GM18861 (cell line): ENCODE measurements around the gene WDR48.
A peak's percentile ranks its signal among the peaks of the same experiment; 100 is the strongest.

Experiments
- ATAC-seq: cut with Tn5 transposase; IDR thresholded peaks from one replicate; pipeline ENCODE4 v1.9.1; 2021; ENCODE audit not compliant: unreplicated experiment

WDR48 gene

GRCh38 chr3:39063143-39063542 lies 11.3 kb downstream of the WDR48 start:
- no peak for ATAC-seq

- ATAC-seq = no peak
These were observed 12.8 kb downstream of the WDR48 start for GRCh38 chr3:39064646-39065045.

DNA sequence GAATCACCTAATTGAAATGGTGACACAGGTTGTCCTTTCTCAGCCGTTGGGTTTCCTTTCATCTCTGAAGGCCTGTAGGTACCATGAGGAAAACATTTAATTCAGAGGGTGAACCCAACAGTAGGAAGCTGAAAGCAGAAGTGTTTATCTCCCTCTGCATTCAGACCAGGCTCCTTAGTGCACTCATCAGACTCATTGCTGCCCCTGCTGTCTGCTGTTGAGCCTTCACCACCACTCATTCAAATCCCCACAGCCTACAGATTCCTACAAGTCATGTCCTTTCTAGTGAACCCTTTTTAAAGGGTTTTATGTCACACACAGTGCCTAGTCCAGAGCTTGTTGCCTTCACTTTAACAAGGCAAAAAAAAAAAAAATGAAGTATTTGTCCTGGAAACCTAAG lies 13.4 kb downstream of the WDR48 start:
- ATAC-seq = peak; percentile 95

- ATAC-seq = no peak
These were observed 15.5 kb downstream of the WDR48 start for GRCh38 chr3:39067286-39067685.

DNA sequence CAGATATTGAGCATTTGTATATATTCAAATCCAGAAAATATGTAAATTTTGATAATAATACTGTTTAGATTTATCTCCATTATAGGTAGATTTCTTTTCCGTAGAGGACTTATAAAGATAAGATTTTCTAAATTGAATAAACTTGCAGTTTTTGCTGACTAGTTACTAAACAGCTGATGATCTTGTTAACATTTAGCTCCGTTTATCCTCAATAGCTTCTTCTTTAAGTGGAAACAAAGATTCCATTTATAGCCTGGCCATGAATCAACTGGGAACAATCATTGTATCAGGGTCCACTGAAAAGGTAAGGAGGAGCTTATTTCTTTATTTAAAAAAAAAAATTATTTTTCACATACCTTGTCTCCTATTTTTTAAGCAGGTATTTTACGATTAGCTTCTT lies 16.7 kb downstream of the WDR48 start:
- ATAC-seq = no peak

DNA sequence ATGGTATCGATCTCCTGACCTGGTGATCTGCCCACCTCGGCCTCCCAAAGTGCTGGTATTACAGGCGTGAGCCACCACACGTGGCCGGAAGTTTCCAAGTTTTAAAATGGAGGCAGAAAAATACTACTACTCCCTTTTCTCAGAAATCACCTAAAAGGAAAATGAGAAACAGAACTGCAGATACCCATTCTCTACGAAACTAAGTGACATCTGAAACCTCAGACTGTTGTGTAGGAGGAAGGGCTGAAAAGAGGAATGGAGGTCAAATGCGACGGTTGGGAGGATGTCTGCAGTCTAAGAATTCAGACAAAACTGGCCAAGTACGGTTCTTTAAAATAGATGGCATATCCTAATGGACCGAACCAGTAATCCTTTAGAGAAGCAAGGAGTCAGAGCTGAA lies 24.1 kb downstream of the WDR48 start:
- ATAC-seq = no peak

DNA sequence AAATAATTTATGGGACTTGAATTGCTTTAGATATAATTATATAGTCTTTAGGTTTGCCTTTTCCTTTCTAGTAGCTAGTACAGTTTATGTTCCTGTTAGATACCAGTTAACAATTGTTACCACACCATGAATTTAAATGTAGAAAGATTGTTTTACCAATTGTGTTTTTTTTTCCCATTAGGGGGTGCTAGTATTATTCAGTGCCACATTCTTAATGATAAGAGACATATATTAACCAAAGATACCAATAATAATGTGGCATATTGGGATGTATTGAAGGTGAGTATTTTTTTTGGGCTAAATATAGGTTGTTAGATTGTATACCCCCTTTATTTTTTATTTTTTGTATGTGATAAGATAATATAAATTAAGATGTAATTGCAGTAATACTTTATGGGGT lies 27.7 kb downstream of the WDR48 start:
- ATAC-seq = no peak

DNA sequence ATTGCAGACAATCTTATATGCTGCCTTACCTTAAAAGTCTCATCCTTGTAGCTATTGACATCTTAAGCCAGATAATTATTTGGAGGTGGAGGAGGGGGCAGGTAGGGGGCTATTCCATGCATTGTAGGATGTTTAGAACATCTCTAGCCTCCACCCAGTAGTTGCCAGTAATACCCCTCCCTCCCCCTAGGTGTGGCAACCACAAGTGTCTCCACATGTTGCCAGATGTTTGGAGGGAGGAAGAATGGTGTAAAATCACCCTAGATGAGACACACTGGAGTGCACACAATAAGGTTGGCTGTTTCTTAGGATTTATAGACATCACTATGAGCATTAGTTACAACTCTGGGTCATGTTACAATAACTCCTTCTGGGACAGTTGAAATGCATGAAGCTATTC lies 28.2 kb downstream of the WDR48 start:
- ATAC-seq = no peak

DNA sequence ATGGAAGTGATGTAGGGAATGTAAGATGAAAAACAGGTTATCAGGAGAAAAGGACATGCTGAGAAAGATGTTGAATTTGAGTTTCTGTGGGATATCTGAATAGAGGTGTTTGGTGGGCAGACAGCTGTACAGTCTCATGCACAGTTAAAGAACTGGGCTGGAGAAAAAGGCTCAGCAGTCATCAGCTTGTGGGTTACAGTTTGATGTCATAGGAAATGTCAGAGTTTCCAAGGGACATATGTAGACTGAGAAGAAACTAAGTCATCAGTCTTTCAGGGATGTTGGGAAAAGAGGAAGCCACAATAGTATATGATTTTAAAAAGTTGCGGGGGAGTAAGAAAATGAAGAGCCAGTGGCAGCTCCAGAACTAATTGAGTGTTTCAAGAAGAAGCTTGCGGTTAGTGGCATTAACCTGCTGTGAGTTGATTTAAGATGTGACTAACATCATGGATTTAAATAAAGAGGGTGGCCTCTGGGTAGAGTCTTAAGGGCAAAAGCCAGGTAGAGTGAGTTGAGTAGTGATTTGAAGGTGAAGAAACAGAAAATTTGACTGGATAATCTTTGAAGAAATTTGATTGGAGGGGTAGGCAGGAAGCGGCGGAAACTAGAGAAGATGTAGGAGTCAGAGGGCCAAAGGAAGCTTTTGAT lies 31.0 kb downstream of the WDR48 start:
- ATAC-seq = no peak

DNA sequence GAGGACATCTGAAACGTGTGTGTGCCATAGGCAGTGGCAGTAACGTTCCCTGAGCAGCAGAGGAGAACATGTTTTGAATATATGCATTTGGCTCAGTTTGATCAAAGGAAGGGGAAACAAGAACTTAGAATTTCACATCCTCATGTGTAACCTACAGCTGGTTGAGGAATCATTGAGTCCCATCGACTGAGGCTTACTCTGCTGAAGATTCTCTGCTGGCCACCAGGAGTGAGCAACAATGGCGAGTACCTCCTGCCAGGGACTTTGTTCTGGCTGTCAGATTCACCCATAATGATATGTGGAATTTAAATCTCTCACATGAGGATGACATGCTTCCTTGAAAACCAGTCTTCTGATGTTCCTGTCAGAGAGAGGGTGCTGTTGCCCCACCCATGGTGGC lies 34.3 kb downstream of the WDR48 start:
- no peak for ATAC-seq

- ATAC-seq = no peak
These were observed 36.6 kb downstream of the WDR48 start for GRCh38 chr3:39088456-39088855.

DNA sequence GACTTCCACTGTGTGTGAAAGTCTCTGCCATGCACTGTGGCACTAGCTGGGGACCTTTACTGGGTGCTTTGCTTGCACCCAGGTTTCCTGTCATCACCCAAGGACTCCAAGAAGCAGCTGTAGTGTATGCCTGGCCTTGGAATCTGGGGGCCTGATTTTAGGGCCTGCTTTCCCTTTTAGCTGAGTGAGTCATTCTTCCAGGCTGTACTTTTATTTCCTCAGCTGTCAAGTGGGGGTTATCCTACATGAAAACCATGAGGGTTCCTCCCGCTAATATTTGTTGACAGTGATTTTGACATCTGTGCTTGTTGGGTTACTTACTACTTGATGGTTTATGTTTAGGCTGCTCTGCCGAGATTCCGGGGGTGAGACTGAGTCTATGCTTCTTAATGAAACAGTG lies 37.1 kb downstream of the WDR48 start:
- ATAC-seq = no peak

- no peak for ATAC-seq
These were observed 39.1 kb downstream of the WDR48 start for GRCh38 chr3:39090922-39091321.

DNA sequence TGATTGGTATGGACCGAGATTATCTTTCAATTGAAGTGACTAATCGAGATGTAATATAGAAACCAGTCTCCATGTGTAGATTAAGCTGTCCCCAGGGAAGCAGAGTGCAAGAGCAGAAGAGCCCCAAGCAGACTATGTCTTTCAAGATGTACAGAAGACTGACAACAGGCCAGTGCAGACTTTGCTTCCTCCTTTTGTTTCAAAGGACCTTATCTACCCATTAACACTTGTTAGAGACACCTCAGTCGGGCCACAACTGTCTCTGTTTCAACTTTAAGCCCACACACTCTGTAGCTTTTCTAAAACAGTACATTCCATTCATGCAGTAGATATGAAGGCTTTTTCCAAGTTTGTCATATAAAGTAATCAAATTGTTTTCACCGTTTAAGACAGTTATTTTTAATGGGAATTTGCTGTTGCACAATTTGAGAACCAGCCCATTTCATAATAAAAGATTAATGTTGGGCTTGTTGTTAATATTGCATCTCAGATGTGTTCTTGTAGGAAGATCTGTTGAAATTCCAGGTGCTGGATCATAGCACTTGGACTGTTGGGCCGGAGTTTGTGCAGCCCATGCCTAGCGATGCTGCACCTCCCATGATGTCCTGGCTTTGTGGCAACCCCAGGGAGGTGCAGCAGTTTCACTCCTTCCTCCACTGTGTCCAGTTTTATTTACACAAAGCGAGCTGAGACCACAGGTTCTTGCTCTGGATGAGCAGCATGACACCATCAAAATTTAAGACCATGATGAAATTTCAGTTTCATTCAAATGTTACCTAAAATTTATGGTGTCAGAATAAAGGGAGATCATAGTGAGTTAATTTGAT lies 43.2 kb downstream of the WDR48 start:
- no peak for ATAC-seq

DNA sequence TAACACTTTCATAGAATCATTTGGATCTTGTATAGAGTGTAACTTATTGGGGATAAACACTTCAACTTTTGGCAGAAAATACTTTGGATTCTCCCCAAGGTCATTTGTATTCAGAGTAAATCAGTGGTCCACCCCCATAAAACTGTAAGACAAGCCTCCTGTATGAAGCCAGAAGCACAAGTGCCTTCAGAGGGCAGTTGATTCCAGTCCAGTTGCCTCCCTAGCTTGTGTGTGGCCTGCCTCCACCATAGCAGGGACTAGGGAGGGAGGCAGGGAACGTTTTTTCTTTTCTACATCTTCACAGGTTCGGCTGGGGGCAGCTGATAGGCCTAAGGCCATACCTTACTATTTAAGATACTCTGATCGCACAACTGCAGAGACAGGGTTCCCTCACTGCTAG lies 44.0 kb downstream of the WDR48 start:
- no peak for ATAC-seq

- no peak for ATAC-seq
These were observed 45.0 kb downstream of the WDR48 start for GRCh38 chr3:39096775-39097174.

DNA sequence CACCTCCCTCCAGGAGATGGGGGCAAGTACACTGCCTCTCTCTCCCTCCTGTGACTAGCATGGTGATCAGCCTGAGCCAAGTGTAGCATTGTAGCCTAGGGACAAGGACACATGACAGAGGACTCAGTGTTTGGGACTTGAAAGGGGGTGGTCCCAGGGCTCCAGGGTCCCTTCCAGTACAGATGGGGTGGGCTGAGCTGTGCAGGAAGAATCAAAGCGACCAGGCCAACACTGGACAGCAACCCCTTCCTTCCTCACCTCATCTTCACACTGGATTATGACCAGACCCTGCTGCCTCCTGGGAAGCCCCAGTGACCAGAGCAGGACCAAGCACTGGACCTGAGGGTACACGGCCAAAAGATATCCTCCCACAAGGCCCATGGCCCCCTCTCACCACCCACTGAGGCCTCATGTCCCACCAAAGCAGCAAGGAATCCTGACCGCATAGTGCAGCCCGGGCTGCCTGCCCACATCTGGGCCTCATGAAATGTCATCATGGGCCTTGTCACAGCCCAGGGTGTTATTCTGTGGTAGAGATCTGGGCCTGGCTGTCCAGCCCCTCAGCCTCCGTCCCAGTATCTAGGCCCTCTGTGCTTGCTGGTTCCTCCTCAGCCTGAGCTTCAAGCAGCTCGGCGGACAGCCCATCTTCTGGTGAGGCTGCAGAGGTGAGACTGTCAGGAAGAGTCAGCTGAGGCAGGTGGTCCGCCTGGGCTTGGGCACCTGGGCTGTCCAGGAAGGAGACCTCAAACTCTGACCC lies 46.1 kb downstream of the WDR48 start:
- no peak for ATAC-seq

- no peak for ATAC-seq
These were observed 46.7 kb downstream of the WDR48 start for GRCh38 chr3:39098473-39099000.

DNA sequence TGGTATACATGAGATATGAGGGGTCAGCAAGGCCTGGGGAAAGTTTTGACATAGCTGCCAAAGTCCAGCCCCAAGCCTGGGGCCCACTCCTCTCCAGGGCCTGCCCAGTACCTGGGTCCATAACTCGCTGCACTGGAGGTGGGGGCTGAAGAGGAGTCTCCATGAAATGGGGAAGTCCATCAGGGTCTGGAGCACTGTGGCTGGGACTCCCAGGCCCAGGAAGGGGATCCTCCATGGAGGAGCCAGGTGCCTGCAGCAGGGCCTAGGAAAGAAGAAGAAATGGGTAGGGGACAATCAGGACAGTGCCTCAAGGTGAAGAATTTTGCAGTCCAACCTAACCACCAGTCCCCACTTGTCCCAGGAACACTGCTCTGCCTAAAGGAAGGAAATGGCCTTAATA lies 47.4 kb downstream of the WDR48 start:
- no peak for ATAC-seq

DNA sequence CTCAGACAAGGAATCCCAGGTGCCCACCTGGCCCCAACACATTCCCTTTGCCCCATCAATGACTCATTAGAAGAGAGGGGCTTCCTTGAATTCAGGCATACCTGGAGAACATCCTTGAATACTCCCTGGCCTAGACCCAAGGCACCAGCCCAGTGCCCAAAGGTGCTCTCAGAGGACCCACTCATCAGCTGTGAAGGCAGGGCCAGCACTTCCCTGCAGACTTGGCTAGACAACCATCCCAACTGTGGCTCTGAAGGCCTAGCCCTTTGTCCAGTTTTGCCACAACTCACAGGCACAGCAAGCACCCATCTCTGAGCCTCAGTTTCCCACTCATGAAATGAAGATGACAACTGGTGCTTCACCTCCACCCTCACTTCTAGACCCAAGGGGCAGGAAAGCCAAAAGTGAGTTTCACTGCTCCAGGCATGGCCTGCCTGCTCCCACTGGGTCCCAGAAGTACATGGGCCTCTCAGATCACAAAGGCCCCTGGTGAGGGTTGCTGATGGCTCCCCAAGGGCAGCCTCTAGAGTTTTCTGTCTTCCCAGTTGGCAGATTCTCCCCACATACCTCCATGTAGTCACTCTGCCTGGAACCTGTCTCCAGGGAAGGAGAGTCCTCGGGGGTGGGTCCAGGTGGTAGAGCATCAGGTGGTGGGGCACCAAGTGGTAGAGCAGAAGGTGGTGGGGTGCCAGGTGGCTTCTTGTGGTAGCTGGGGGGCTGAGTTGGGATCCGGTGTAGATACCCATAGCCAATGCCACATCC lies 48.1 kb downstream of the WDR48 start:
- no peak for ATAC-seq

DNA sequence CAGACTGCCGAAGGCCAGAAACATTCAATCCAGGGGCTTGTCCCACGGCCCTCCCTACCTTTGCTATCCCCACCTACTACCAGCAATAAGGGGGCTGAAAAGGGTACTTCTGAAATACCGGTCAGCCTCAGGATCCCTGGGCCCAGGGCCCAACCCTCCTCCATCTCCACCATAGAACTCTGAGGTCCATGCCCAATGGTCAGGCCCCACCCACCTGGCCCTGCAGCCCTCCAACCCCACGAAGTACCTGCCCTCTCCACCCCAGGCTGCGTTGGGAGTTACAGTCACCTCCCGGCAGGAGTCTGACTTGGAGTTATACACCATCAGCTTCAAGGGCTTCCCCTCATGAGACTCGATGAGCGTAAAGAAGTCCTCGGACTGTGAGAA lies 48.7 kb downstream of the WDR48 start:
- no peak for ATAC-seq
